HG03135 (cell line): Measurements from ENCODE around the gene TUBB8.
"Not testable (repeated sequence)": the region's sequence is repeated elsewhere in the genome, so short reads cannot be mapped to it uniquely, and the experiment has no call there.

ENCODE experiments used
- ATAC-seq: cut with Tn5 transposase; IDR thresholded peaks from one replicate; pipeline ENCODE4 v1.9.1; 2021; ENCODE audit warnings: mild to moderate bottlenecking, moderate library complexity; ENCODE audit not compliant: unreplicated experiment

Gene TUBB8

GRCh38 chr10:49926-50325 lies 830 bp upstream of the TUBB8 start:
- ATAC-seq: not testable (repeated sequence)

- not testable (repeated sequence) for ATAC-seq
Measured at GRCh38 chr10:47864-48263, 1.2 kb downstream of the TUBB8 start.

GRCh38 chr10:13315-13635 lies 35.8 kb downstream of the TUBB8 start:
- ATAC-seq: not testable (repeated sequence)

- ATAC-seq: not testable (repeated sequence)
Measured at GRCh38 chr10:12444-13314, 36.4 kb downstream of the TUBB8 start.

GRCh38 chr10:11260-11659 lies 37.8 kb downstream of the TUBB8 start:
- ATAC-seq: not testable (repeated sequence)

GRCh38 chr10:10261-10971 lies 38.7 kb downstream of the TUBB8 start:
- not testable (repeated sequence) for ATAC-seq
